ENCODE results near the gene NFASC. TPM values are rescaled to one million over a fixed set of nuclear protein-coding genes. Genes with fewer than 3 reads are reported as not detected.

Gene NFASC
- total RNA-seq, 2 donors from 2014 or later: 0.27 TPM; not detected in 1

- Mint-ChIP-seq H3K4me1 (peaks cover 3% of the 10 kb centered on the region), H3K36me3 (ENCODE audit: low read depth) (peaks cover 4% of the 10 kb centered on the region), H3K4me3 (no peak overlapping the region), H3K27me3 (peaks cover 45% of the 10 kb centered on the region), H3K27ac (no peak overlapping the region)
- ATAC-seq (no peak), DNase-seq (no peak)
- no peaks in the 10 kb centered on the region for H3K9me3 ChIP-seq (ENCODE audit: control insufficient read depth, low read length, poor library complexity, severe bottlenecking)
Observed at GRCh38 chr1:205030241-205030640, 159.6 kb downstream of the NFASC start.

- Mint-ChIP-seq H3K36me3 (ENCODE audit: low read depth) (peaks cover 7% of the 10 kb centered on the region), H3K27me3 (peaks cover 43% of the 10 kb centered on the region), H3K4me3 (no peak overlapping the region), H3K4me1 (peaks cover 3% of the 10 kb centered on the region), H3K27ac (no peak overlapping the region)
- ATAC-seq (no peak), DNase-seq (no peak)
- no peaks in the 10 kb centered on the region for H3K9me3 ChIP-seq (ENCODE audit: control insufficient read depth, low read length, poor library complexity, severe bottlenecking)
Observed at GRCh38 chr1:205030896-205031295, 160.2 kb downstream of the NFASC start.

- ATAC-seq (no peak), DNase-seq (no peak)
- H3K27ac Mint-ChIP-seq: no peak overlapping the region
- H3K4me3 Mint-ChIP-seq: no peak overlapping the region
- H3K27me3 Mint-ChIP-seq: peaks cover 43% of the 10 kb centered on the region
- peaks cover 7% of the 10 kb centered on the region for H3K36me3 Mint-ChIP-seq (ENCODE audit: low read depth)
- no peaks in the 10 kb centered on the region for H3K9me3 ChIP-seq (ENCODE audit: control insufficient read depth, low read length, poor library complexity, severe bottlenecking)
- H3K4me1 Mint-ChIP-seq: peaks cover 3% of the 10 kb centered on the region
Observed at GRCh38 chr1:205032508-205032907, 161.8 kb downstream of the NFASC start.

GRCh38 chr1:205037539-205037938 is 166.9 kb downstream of the NFASC start:
- peaks cover 37% of the 10 kb centered on the region for H3K27me3 Mint-ChIP-seq

GRCh38 chr1:205038132-205038786 is 167.6 kb downstream of the NFASC start:
- no peak for DNase-seq
- no peaks in the 10 kb centered on the region for H3K9me3 ChIP-seq (ENCODE audit: control insufficient read depth, low read length, poor library complexity, severe bottlenecking)
- Mint-ChIP-seq H3K4me1 (no peaks in the 10 kb centered on the region), H3K4me3 (no peak overlapping the region), H3K27me3 (peaks cover 38% of the 10 kb centered on the region), H3K27ac (no peak overlapping the region), H3K36me3 (ENCODE audit: low read depth) (peaks cover 5% of the 10 kb centered on the region)
- ATAC-seq: no peak

More at GRCh38 chr1:205037539-205037938, 166.9 kb downstream of the NFASC start:
- Mint-ChIP-seq H3K36me3 (ENCODE audit: low read depth) (peaks cover 5% of the 10 kb centered on the region), H3K4me1 (no peaks in the 10 kb centered on the region), H3K4me3 (no peak overlapping the region), H3K27ac (no peak overlapping the region)
- ATAC-seq (no peak), DNase-seq (no peak)
- no peaks in the 10 kb centered on the region for H3K9me3 ChIP-seq (ENCODE audit: control insufficient read depth, low read length, poor library complexity, severe bottlenecking)

- ATAC-seq: no peak
- H3K4me1 Mint-ChIP-seq: no peaks in the 10 kb centered on the region
- H3K4me3 Mint-ChIP-seq: no peak overlapping the region
- peaks cover 53% of the 10 kb centered on the region for H3K27me3 Mint-ChIP-seq
- H3K9me3 ChIP-seq (ENCODE audit: control insufficient read depth, low read length, poor library complexity, severe bottlenecking): no peaks in the 10 kb centered on the region
- H3K27ac Mint-ChIP-seq: no peak overlapping the region
- H3K36me3 Mint-ChIP-seq (ENCODE audit: low read depth): peaks cover 2% of the 10 kb centered on the region
- no peak for DNase-seq
Observed at GRCh38 chr1:205041001-205041715, 170.5 kb downstream of the NFASC start.

- no peak for ATAC-seq
- Mint-ChIP-seq H3K4me3 (no peak overlapping the region), H3K27me3 (peaks cover 62% of the 10 kb centered on the region), H3K4me1 (no peaks in the 10 kb centered on the region), H3K36me3 (ENCODE audit: low read depth) (peaks cover 2% of the 10 kb centered on the region), H3K27ac (no peak overlapping the region)
- DNase-seq: no peak
- no peaks in the 10 kb centered on the region for H3K9me3 ChIP-seq (ENCODE audit: control insufficient read depth, low read length, poor library complexity, severe bottlenecking)
Observed at GRCh38 chr1:205041998-205042910, 171.6 kb downstream of the NFASC start.

- Mint-ChIP-seq H3K4me1 (no peaks in the 10 kb centered on the region), H3K36me3 (ENCODE audit: low read depth) (peaks cover 2% of the 10 kb centered on the region), H3K4me3 (no peak within 1 kb of the TSS), H3K27me3 (peaks cover 62% of the 10 kb centered on the region), H3K27ac (no peak within 1 kb of the TSS)
- no peak for ATAC-seq
- no peaks in the 10 kb centered on the region for H3K9me3 ChIP-seq (ENCODE audit: control insufficient read depth, low read length, poor library complexity, severe bottlenecking)
- no peak for DNase-seq
Observed at GRCh38 chr1:205042911-205043806, 172.5 kb downstream of the NFASC start, which contains the start of gene CNTN2. TSS of gene CNTN2 (plus strand) at chr1:205043212. CDS start at chr1:205053186, 9,974 bp downstream.

- H3K9me3 ChIP-seq (ENCODE audit: control insufficient read depth, low read length, poor library complexity, severe bottlenecking): no peaks in the 10 kb centered on the region
- H3K27ac Mint-ChIP-seq: no peak overlapping the region
- H3K36me3 Mint-ChIP-seq (ENCODE audit: low read depth): peaks cover 2% of the 10 kb centered on the region
- H3K4me3 Mint-ChIP-seq: no peak overlapping the region
- peaks cover 67% of the 10 kb centered on the region for H3K27me3 Mint-ChIP-seq
- H3K4me1 Mint-ChIP-seq: no peaks in the 10 kb centered on the region
- ATAC-seq (no peak), DNase-seq (no peak)
Observed at GRCh38 chr1:205043866-205044265, 173.2 kb downstream of the NFASC start.

GRCh38 chr1:205044741-205045140 is 174.1 kb downstream of the NFASC start:
- no peak for ATAC-seq
- H3K27ac Mint-ChIP-seq: no peak overlapping the region
- peaks cover 2% of the 10 kb centered on the region for H3K36me3 Mint-ChIP-seq (ENCODE audit: low read depth)
- no peaks in the 10 kb centered on the region for H3K9me3 ChIP-seq (ENCODE audit: control insufficient read depth, low read length, poor library complexity, severe bottlenecking)
- no peaks in the 10 kb centered on the region for H3K4me1 Mint-ChIP-seq
- H3K27me3 Mint-ChIP-seq: peaks cover 65% of the 10 kb centered on the region
- H3K4me3 Mint-ChIP-seq: no peak overlapping the region
- DNase-seq: no peak

- no peaks in the 10 kb centered on the region for H3K9me3 ChIP-seq (ENCODE audit: control insufficient read depth, low read length, poor library complexity, severe bottlenecking)
- DNase-seq (no peak), ATAC-seq (no peak)
- no peak overlapping the region for H3K27ac Mint-ChIP-seq
- H3K4me1 Mint-ChIP-seq: no peaks in the 10 kb centered on the region
- peaks cover 61% of the 10 kb centered on the region for H3K27me3 Mint-ChIP-seq
- H3K4me3 Mint-ChIP-seq: no peak overlapping the region
- H3K36me3 Mint-ChIP-seq (ENCODE audit: low read depth): peaks cover 2% of the 10 kb centered on the region
Observed at GRCh38 chr1:205045146-205045545, 174.5 kb downstream of the NFASC start.

- Mint-ChIP-seq H3K27me3 (peaks cover 44% of the 10 kb centered on the region), H3K4me1 (peaks cover 2% of the 10 kb centered on the region), H3K4me3 (no peak overlapping the region), H3K36me3 (ENCODE audit: low read depth) (peaks cover 2% of the 10 kb centered on the region), H3K27ac (no peak overlapping the region)
- ATAC-seq (no peak), DNase-seq (no peak)
- H3K9me3 ChIP-seq (ENCODE audit: control insufficient read depth, low read length, poor library complexity, severe bottlenecking): no peaks in the 10 kb centered on the region
Observed at GRCh38 chr1:205046870-205047269, 176.2 kb downstream of the NFASC start.

Measured in T-helper 17 cell (primary cell).